Measurements from ENCODE around the gene NFIB.
A peak's percentile ranks its signal among the peaks of the same experiment; 100 is the strongest.

Gene NFIB

GRCh38 chr9:14318361-14318760, 4.4 kb upstream of the NFIB start:
- no peak for DNase-seq

DNA sequence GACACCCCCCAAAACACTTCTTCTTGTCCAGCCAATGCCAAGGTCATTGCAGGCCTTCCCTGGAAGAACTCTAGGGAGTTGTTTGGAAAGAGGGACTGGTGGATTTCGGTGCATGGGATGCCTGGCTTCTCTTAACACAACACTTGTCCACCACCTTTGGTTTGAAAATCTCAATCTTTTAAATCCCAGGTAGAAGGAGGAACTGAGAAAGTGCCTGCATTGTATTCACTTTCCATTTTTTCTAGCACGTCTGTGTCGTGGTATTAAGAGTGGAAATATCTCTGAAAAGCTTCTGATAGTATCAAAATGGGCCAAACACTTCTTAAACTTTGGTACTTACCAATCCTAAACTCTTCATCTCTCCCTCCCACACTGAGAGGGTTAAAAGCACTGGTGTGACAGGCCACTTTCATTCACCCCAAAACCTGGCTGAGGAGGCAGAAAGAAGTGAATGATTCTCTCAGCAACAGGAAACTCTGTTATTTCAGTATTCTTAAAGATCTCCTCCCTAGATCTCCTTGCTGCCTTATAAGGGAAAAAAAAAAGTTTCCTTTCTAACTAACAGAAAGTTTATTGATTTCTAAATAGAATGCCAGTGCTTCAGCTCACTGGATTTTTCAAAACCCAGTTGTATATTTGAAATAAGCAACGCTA, 3.9 kb upstream of the NFIB start:
- DNase-seq = no peak

GRCh38 chr9:14316602-14317300, 2.8 kb upstream of the NFIB start:
- no peak for DNase-seq

DNA sequence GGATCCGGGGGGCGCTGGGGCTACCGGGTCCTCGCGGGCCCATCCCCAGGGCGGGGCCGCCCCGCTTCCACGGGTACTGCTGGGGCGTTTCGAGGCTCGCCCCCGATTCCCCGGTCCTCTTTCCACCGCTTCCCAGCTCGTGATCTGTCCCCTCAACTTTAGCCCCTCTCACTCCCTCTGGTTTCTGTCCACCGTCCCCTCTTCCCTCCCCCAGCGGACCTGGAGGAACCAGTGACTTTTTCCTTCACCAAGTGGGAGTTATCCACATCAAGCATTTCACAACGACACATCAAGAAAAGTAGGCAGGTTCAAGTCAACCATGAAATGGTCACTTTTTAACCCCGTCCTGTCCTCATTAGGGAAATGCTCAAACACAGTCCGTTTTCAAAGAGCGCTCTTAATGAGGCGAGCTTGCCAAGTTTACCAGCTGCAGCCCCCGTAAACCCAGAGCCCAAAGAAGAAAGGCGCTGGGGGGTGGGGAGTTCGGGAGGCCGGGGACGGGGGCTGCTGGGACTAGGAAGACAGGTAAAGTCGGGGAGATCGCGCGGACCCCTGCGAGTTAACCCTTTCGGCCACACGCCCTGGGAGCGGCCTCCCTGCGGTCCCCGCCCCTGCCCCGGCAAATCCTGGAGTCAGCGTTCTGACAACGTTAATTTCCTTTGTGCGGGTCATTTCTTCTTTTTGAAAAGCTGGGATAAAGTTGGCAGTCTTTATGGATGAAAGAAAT, 2.1 kb upstream of the NFIB start:
- DNase-seq = peak; percentile 12

DNA sequence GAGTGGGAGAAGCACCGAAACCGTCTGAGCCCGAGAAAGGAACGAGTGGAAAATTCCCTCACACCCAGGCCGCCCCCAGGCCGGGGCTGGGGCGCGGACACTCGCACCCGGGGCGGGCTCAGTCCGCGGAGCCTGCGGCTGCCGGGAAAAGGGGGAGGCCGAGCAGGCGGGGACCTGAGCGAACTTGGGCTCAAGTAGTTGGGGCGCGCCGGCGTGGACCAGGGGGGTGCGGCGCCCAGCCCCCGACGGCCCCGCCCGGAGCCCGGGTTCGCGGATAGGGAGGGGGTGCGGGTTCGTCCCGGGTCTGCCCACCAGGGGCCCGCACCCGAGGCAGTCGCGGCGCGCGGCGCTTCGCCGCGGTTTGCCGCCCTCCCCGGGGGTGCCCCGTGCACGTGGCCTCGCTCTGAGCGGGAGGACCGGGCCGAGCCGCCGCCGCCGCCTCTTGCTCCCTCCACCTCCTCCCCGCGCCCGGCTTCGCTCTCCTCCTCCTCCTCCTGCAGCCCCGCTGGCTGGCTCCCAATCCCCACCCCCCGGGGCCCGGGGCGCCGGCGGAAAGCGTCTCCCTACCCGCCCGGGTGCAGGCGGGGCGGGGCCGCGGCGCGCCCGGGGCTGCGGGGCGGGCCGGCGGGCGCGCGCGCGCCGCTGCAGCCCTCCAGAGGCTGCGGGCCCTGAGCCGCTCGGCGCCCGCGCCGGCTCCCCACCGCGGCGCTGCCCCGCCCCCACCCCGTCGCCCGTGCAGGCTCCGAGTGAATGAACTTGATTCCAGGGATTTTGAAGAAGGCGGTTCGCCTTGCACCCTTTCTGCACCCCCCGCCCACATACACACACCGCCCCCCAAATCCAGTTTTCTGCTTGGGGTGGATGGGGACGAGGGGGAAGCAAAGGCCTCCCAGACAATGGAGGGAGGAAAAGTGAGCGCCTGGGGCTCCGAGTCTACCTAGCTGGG, 1.3 kb upstream of the NFIB start:
- peak; percentile 64 for DNase-seq

GRCh38 chr9:14314424-14314928, 535 bp upstream of the NFIB start:
- peak; percentile 70 for DNase-seq

DNA sequence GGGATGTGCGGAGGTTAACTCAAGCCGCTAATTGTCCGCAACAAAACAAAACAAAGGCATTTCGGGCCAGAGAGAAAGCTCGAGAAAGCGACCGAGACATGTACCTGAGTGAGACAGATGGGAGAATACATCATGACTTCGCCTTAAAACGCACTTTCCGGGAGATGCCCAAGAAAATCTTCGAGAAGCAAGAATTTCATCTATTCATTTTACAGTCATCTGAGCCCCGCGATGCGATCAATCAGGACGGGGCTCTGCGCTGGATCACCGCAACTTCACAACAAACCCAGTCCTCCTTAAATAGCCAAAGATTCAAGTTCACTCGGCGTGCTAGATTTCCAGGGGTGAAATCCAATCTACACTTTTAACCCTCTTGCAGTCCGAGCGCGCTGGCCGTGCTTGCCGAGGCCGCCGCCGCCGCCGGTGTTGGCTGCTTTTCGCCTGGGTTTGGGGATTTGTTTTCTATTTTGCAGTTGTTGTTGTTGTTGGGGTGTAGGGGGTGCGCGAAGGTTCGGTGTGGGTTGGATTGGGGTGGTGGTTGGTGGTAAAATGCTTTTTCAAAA, 482 bp downstream of the NFIB start:
- DNase-seq = peak; percentile 49

GRCh38 chr9:14312719-14313377, 1.1 kb downstream of the NFIB start:
- peak; percentile 14 for DNase-seq

DNA sequence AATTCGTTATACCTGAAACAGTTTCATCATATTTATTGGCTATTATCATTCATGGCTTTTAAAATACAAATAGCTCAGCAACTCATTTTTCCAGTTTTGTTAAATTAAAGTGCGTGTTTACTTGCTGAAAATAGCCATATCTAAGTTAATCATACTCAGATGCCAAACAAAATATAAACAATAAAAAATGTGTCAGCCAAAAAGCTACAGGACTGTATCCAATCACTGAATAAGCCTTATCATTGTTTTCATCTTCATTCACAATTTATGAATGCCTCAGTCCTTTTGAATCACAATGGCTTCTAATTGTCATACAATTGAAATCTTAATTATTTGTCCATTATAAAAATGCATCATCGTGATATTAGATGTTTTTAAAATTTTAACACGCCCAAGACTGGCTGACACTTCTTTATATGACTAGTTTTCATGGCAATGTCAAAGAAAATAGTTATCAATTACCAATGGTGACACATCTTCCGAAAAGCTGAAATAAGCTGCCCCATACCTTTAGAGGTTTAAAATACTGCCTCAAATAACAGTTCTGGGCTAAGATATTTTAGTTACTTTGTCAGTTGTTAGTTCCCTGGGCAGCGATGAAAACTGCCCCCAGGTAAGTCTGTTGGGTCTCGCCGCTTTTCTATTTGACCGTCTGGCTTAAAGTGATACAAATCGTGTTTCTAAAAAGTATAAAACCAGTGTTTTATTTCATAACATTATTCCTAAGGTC, 1.8 kb downstream of the NFIB start:
- no peak for DNase-seq

GRCh38 chr9:14311171-14311949, 2.6 kb downstream of the NFIB start:
- DNase-seq = no peak

DNA sequence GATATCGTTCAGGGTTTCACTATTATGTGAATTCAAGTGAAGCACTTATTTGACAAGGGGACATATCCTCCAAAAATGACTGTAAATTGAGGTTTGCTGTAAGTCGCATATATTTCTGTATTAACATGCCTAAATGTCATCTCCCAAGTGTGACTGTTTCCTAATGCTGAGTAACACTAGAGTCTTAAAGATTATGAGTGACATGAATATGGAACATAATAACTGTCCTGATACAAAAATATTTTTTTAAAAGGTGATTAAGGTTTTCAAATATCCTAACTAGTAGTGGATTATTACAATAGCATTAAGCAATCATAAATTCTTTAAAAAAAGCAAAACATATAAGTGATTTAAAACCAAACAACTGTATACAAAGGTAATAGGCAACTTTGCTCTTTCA, 3.6 kb downstream of the NFIB start:
- DNase-seq = no peak

DNA sequence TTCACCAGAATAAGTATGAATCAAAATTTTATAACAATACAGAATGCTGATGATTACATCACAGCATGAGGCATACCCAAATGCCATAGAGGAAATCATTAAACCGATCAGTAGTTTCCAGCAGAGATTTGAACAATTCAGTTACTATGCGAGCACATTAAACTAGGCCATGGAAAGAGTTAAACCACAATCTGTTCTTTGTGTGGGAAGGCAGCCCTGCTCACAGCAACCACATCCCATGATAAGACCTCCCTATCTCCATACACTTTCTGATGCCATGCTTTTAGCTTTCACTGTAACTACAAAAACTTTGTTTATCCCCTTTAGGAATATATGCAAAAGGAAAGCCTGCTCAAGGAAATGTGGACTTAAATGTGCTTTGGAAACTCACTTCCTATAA, 4.5 kb downstream of the NFIB start:
- no peak for DNase-seq

DNA sequence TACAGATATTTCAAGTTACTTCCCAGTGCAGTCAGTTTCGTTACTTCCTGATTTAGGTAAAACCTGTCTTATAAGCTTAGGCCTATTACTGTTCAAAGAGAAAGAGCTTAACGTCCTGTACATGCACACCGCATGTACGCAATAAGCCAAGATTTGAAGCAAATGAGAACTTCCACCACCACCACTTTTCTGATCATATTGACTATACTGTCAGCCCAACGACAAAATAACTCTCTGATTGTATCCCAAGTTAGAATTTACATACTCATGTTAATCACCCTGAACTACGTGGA, 5.1 kb downstream of the NFIB start:
- no peak for DNase-seq

GRCh38 chr9:14307989-14308852, 5.7 kb downstream of the NFIB start:
- DNase-seq = no peak

DNA sequence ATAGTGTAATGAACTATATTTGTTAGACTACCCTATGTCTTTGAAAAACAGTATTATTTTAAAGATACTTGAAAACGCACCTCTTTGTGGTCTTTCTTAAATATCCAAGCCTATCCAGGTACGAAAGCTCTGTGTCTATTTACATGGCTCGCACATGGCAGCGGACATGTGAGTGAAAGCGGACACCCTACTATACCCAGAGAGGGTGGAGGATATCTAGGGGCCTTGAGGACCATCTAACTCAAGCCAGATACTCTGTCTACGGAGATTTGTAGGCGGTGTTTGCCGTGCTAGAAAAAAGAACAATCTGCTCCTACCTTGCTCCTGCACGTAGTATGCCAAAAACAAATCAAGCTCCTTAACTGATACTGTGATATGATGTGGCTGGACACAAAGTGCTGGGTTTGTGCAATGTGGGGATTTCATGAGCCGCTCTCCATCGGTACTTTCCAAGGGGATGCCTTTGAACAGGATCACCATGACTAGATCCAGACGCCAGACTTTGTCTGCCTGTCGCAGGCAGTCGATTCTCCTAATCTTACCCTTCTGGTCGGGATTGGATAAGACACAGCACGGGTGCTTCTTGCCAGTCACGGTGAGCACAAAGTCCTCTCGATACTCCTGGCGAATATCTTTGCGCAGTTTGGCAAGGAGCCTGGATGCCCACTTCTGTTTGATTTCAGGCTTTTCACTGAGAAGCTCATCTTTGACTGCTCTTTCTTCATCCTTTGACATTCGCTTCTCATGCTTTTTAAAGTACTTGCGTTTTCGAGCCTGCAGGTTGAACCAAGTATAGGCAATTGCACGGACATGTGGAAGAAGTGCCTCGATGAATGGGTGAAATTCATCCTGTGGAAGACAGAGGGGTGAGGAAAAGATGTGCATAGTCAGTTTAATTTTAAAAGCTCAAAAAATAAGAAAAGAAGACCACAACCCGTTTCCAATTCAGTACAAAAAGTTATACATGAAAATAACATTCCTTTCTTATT, 7.0 kb downstream of the NFIB start:
- no peak for DNase-seq

- no peak for DNase-seq
These were observed 7.8 kb downstream of the NFIB start for GRCh38 chr9:14306188-14306587.

- no peak for DNase-seq
These were observed 9.7 kb downstream of the NFIB start for GRCh38 chr9:14304259-14304658.

- no peak for DNase-seq
These were observed 10.4 kb downstream of the NFIB start for GRCh38 chr9:14303521-14303920.

Measured in NCI-H2171 treated with DMSO at 0.1 percent for 48 hours (cell line).